SU-DHL-6 (cell line): ENCODE results near the gene PCIF1.

ENCODE experiments used
- H2AFZ ChIP-seq: fragments of 200-600 bp; sonication (generic); 2 replicates; pipeline ENCODE4 v1.6.1; 2014; ENCODE audit warnings: low read depth, mild to moderate bottlenecking, moderate library complexity, mixed read lengths, antibody characterized with exemption, low read length; ENCODE audit not compliant: severe bottlenecking
- H3F3A ChIP-seq: fragments of 200-600 bp; shearing (Covaris generic); 2 replicates; pipeline ENCODE4 v1.6.0; 2016; ENCODE audit warnings: antibody characterized with exemption, mild to moderate bottlenecking; ENCODE audit not compliant: insufficient read depth
- H3K27ac ChIP-seq: fragments of 200-600 bp; sonication (generic); 2 replicates; pipeline ENCODE4 v1.5.1; 2016; ENCODE audit warnings: low read depth, mild to moderate bottlenecking, low read length, moderate library complexity, mixed read lengths
- H3K27me3 ChIP-seq: fragments of 200-600 bp; sonication (generic), shearing (Covaris generic); 2 replicates; pipeline ENCODE4 v1.6.0; 2014; ENCODE audit warnings: mild to moderate bottlenecking, low read length
- H3K36me3 ChIP-seq: fragments of 200-600 bp; sonication (generic); 2 replicates; pipeline ENCODE4 v1.6.1; 2014; ENCODE audit warnings: mild to moderate bottlenecking, low read length, mixed read lengths
- H3K4me2 ChIP-seq: fragments of 300-600, 200-600 bp; shearing (Covaris generic), sonication (generic); 2 replicates; pipeline ENCODE4 v1.6.0; 2014; ENCODE audit warnings: low read length, low read depth, mild to moderate bottlenecking; ENCODE audit not compliant: poor library complexity, severe bottlenecking
- H3K4me3 ChIP-seq: fragments of 200-600 bp; sonication (generic); 2 replicates; pipeline ENCODE4 v1.5.1; 2014; ENCODE audit warnings: antibody characterized with exemption, low read length, mild to moderate bottlenecking, mixed read lengths; ENCODE audit not compliant: insufficient read depth, poor library complexity, severe bottlenecking
- H3K79me2 ChIP-seq: fragments of 200-600 bp; sonication (generic); 2 replicates; pipeline ENCODE4 v1.6.1; 2014; ENCODE audit warnings: mild to moderate bottlenecking, low read length, moderate library complexity; ENCODE audit not compliant: insufficient read depth
- H3K9ac ChIP-seq: fragments of 200-600 bp; sonication (generic); 2 replicates; pipeline ENCODE4 v1.7.0; 2014; ENCODE audit warnings: mild to moderate bottlenecking, low read length
- H3K9me2 ChIP-seq: fragments of 200-600 bp; sonication (generic); replicated peaks from 2 replicates; pipeline ENCODE4 v1.6.1; 2014; ENCODE audit warnings: low read length; ENCODE audit not compliant: insufficient read depth
- H3K9me3 ChIP-seq: fragments of 200-600 bp; sonication (generic); 2 replicates; pipeline ENCODE4 v1.6.1; 2014; ENCODE audit warnings: low read length, mixed read lengths; ENCODE audit not compliant: insufficient read depth
- H4K20me1 ChIP-seq: fragments of 200-600 bp; sonication (generic); 2 replicates; pipeline ENCODE4 v1.6.1; 2014; ENCODE audit warnings: low read depth, mild to moderate bottlenecking, antibody characterized with exemption, low read length, moderate library complexity, mixed read lengths
- CTCF ChIP-seq: fragments of 200-600 bp; sonication (generic); IDR thresholded peaks from one replicate; pipeline ENCODE4 v1.5.1; 2017; ENCODE audit warnings: antibody characterized with exemption, mild to moderate bottlenecking, low read length, moderate library complexity; ENCODE audit not compliant: insufficient read depth, poor library complexity, severe bottlenecking
- EZH2phosphoT487 ChIP-seq: fragments of 200-600 bp; sonication (generic), shearing (Covaris generic); conservative IDR thresholded peaks from 2 replicates; pipeline ENCODE4 v1.6.1; 2018; ENCODE audit warnings: mild to moderate bottlenecking, antibody characterized with exemption, low read length, moderate library complexity, mixed read lengths

The PCIF1 gene

GRCh38 chr20:45971675-45972499 lies 37.4 kb downstream of the PCIF1 start, which contains the start of gene ZNF335:
TSS of gene ZNF335 (minus strand) at chr20:45972203. CDS start at chr20:45971410, 793 bp downstream.
- Histone ChIP-seq H2AFZ (peak within 1 kb of the TSS; percentile 91), H3K9me2 (no peaks in the 10 kb centered on the region), H3K27ac (peak within 1 kb of the TSS; percentile 97), H3K9ac (peak within 1 kb of the TSS; percentile 95), H3K36me3 (no peaks in the 10 kb centered on the region), H3K4me3 (peak within 1 kb of the TSS; percentile 92), H4K20me1 (no peaks in the 10 kb centered on the region; the same call in 1 of the 2 replicates), H3K4me2 (peak within 1 kb of the TSS; percentile 95), H3K27me3 (no peaks in the 10 kb centered on the region), H3K79me2 (peaks cover 27% of the 10 kb centered on the region), H3K9me3 (no peaks in the 10 kb centered on the region), H3F3A (peaks cover 4% of the 10 kb centered on the region; the same call in 1 of the 2 replicates)
- no peak for TF ChIP-seq CTCF
- no peak for TF ChIP-seq EZH2phosphoT487

GRCh38 chr20:45972500-45973183 lies 38.2 kb downstream of the PCIF1 start:
- Histone ChIP-seq H3K79me2 (peaks cover 27% of the 10 kb centered on the region), H3F3A (peaks cover 4% of the 10 kb centered on the region; the same call in 1 of the 2 replicates), H3K4me3 (peak overlapping the region; percentile 92), H3K9me2 (no peaks in the 10 kb centered on the region), H3K9ac (peak overlapping the region; percentile 95), H3K27ac (peak overlapping the region; percentile 97), H3K36me3 (no peaks in the 10 kb centered on the region), H3K4me2 (peak overlapping the region; percentile 95), H3K9me3 (no peaks in the 10 kb centered on the region), H3K27me3 (no peaks in the 10 kb centered on the region), H4K20me1 (no peaks in the 10 kb centered on the region; the same call in 1 of the 2 replicates), H2AFZ (peak overlapping the region; percentile 91)
- TF ChIP-seq CTCF (no peak), EZH2phosphoT487 (no peak)

GRCh38 chr20:45974896-45975565 lies 40.5 kb downstream of the PCIF1 start:
- peaks cover 14% of the 10 kb centered on the region for H3K79me2 ChIP-seq
- no peak overlapping the region for H3K27ac ChIP-seq
- H4K20me1 ChIP-seq: no peaks in the 10 kb centered on the region
- no peak overlapping the region for H3K4me2 ChIP-seq
- TF ChIP-seq EZH2phosphoT487 (no peak), CTCF (no peak)
- H3K27me3 ChIP-seq: no peaks in the 10 kb centered on the region
- peaks cover 4% of the 10 kb centered on the region; the same call in 1 of the 2 replicates for H3F3A ChIP-seq
- no peak overlapping the region for H2AFZ ChIP-seq
- H3K9me2 ChIP-seq: no peaks in the 10 kb centered on the region
- H3K36me3 ChIP-seq: no peaks in the 10 kb centered on the region
- H3K9ac ChIP-seq: no peak overlapping the region
- no peak overlapping the region for H3K4me3 ChIP-seq
- no peaks in the 10 kb centered on the region for H3K9me3 ChIP-seq
